Testis (tissue), 3 donors: ENCODE results near the gene CBLC. TPM values are rescaled to one million over a fixed set of nuclear protein-coding genes. Genes with fewer than 3 reads are reported as not detected.

Experiments
- DNase-seq: peaks from one replicate; pipeline ENCODE4 v3.0.0-alpha.2; 2019
- H3K27ac ChIP-seq, 2 donors: fragments of 200-600 bp; sonication (generic); one replicate each; pipeline ENCODE4 v1.5.1; 2019
- H3K27me3 ChIP-seq: fragments of 200-600 bp; sonication (generic); one replicate; pipeline ENCODE4 v1.5.1; 2019
- H3K36me3 ChIP-seq: fragments of 200-600 bp; sonication (generic); one replicate; pipeline ENCODE4 v1.5.1; 2017; ENCODE audit warnings: low read depth; ENCODE audit errors: missing control alignments
- H3K4me1 ChIP-seq: fragments of 200-600 bp; sonication (generic); one replicate; pipeline ENCODE4 v1.5.1; 2019
- H3K4me3 ChIP-seq, 2 donors: fragments of 200-600 bp; sonication (generic); one replicate each; pipeline ENCODE4 v1.5.1; 2017 to 2019
- H3K9me3 ChIP-seq: fragments of 200-600 bp; sonication (generic); one replicate; pipeline ENCODE4 v1.5.1; 2017
- CTCF ChIP-seq, 3 experiments: fragments of 450-650 bp in 2 of 3; fragments of 200-600 bp in 1 of 3; sonication (generic) in 1 of 3; IDR thresholded peaks; one replicate each; pipeline ENCODE4 v1.5.1; 2016 to 2019; ENCODE audit warnings: antibody characterized with exemption in 3 of 3, mild to moderate bottlenecking in 2 of 3, moderate library complexity in 1 of 3
- POLR2A ChIP-seq: fragments of 450-650 bp; IDR thresholded peaks from one replicate; pipeline ENCODE4 v1.6.1; 2017; ENCODE audit warnings: antibody characterized with exemption, mild to moderate bottlenecking, moderate library complexity
- WGBS, 2 donors: methylation state at CpG; one replicate each; pipeline ENCODE4 v1.1.5; 2018; 5-methylcytosine and 5-hydroxymethylcytosine counted together
- intact Hi-C: fragments of 100-400 bp; cut with DNase I; formaldehyde crosslinking; loops from one replicate; pipeline ENCODE4 v1.15.1; 2023; ENCODE audit warnings: low total_unique reads
- polyA plus RNA-seq: library from polyadenylated mRNA; stranded (reverse); fragments of 350-450 nt; fragmentation: Illumina TruSeq; extraction: RNeasy Lipid Tissue Mini Kit (QIAGEN cat#74804); gene quantifications from one replicate; pipeline ENCODE4 v1.2.3, GENCODE V29; 2014; ENCODE audit warnings: low read depth, low replicate concordance; ENCODE audit not compliant: insufficient read depth
- total RNA-seq, 2 donors: library from RNA; depleted of rRNA; stranded (reverse); fragments of >200 nt; gene quantifications; one replicate each; pipeline ENCODE4 v1.2.3, GENCODE V29; 2016

Gene CBLC
- total and polyA plus RNA-seq, 3 donors from 2014 or later = 1.9 to 6.9 (median 4.9) TPM

GRCh38 chr19:44752816-44753625 lies 24.7 kb upstream of the CBLC start:
- intact Hi-C loops = no loop called here
- peaks cover 59% of the 10 kb centered on the region for H3K4me1 ChIP-seq
- no peaks in the 10 kb centered on the region for H3K27me3 ChIP-seq
- no peaks in the 10 kb centered on the region for H3K9me3 ChIP-seq
- no peaks in the 10 kb centered on the region for H3K36me3 ChIP-seq
- TF ChIP-seq POLR2A (no peak), CTCF (IDR thresholded peaks at IDR 0.05) (no peak)
- 22 to 27% methylated on average over 13 to 18 of the region's 18 CpGs for WGBS, 2 donors
- DNase-seq = peak; percentile 92
- peak overlapping the region; percentile 83 to 86 for H3K27ac ChIP-seq
- H3K4me3 ChIP-seq = peak overlapping the region in 1 of 2 donors; percentile 51

- WGBS, 2 donors = 14 to 27% methylated on average over 6 to 11 of the region's 11 CpGs
- peak overlapping the region; percentile 21 to 51 for H3K4me3 ChIP-seq
- no peaks in the 10 kb centered on the region for H3K27me3 ChIP-seq
- no peak for TF ChIP-seq POLR2A
- TF ChIP-seq CTCF (IDR thresholded peaks at IDR 0.05) = no peak
- peak overlapping the region; percentile 83 to 86 for H3K27ac ChIP-seq
- no peaks in the 10 kb centered on the region for H3K9me3 ChIP-seq
- H3K36me3 ChIP-seq = no peaks in the 10 kb centered on the region
- H3K4me1 ChIP-seq = peaks cover 59% of the 10 kb centered on the region
- DNase-seq = no peak
- intact Hi-C loops = no loop called here
Measured at GRCh38 chr19:44753626-44753931, 24.1 kb upstream of the CBLC start.

- Histone ChIP-seq H3K4me3 (peak overlapping the region; percentile 21 to 51), H3K9me3 (no peaks in the 10 kb centered on the region), H3K36me3 (no peaks in the 10 kb centered on the region), H3K27ac (peak overlapping the region; percentile 83 to 86), H3K27me3 (no peaks in the 10 kb centered on the region), H3K4me1 (peaks cover 59% of the 10 kb centered on the region)
- DNase-seq = peak; percentile 92
- TF ChIP-seq POLR2A (no peak), CTCF (IDR thresholded peaks at IDR 0.05) (no peak)
- 0 to 13% methylated on average over 7 to 33 of the region's 33 CpGs for WGBS, 2 donors
- intact Hi-C loops = no loop called here
Measured at GRCh38 chr19:44753932-44754749, 23.5 kb upstream of the CBLC start.

- H3K27me3 ChIP-seq = no peaks in the 10 kb centered on the region
- peak overlapping the region; percentile 21 to 51 for H3K4me3 ChIP-seq
- intact Hi-C loops = no loop called here
- no peaks in the 10 kb centered on the region for H3K9me3 ChIP-seq
- TF ChIP-seq CTCF (IDR thresholded peaks at IDR 0.05) (no peak), POLR2A (no peak)
- no peak for DNase-seq
- WGBS, 2 donors = 24 to 56% methylated on average over 11 of the region's 11 CpGs
- no peaks in the 10 kb centered on the region for H3K36me3 ChIP-seq
- H3K27ac ChIP-seq = peak overlapping the region; percentile 83 to 86
- H3K4me1 ChIP-seq = peaks cover 53% of the 10 kb centered on the region
Measured at GRCh38 chr19:44754750-44755080, 23.0 kb upstream of the CBLC start.
